GM18909 (cell line): ENCODE data around the gene POLL.
"Not testable (repeated sequence)": the region's sequence is repeated elsewhere in the genome, so short reads cannot be mapped to it uniquely, and the experiment has no call there.

Experiments
- ATAC-seq: cut with Tn5 transposase; IDR thresholded peaks from one replicate; pipeline ENCODE4 v1.9.1; 2021; ENCODE audit warnings: mild to moderate bottlenecking; ENCODE audit not compliant: unreplicated experiment, poor library complexity

Gene POLL

GRCh38 chr10:101612086-101612485 is 24.0 kb upstream of the POLL start:
- no peak for ATAC-seq

GRCh38 chr10:101611096-101611905 is 23.2 kb upstream of the POLL start:
- ATAC-seq = no peak

- ATAC-seq = no peak
Observed at GRCh38 chr10:101609481-101609880, 21.4 kb upstream of the POLL start.

- ATAC-seq = no peak
Observed at GRCh38 chr10:101607124-101607523, 19.1 kb upstream of the POLL start.

GRCh38 chr10:101602761-101603398 is 14.8 kb upstream of the POLL start:
- no peak for ATAC-seq

GRCh38 chr10:101601541-101601940 is 13.5 kb upstream of the POLL start:
- ATAC-seq = no peak

- ATAC-seq = no peak
Observed at GRCh38 chr10:101597091-101597900, 9.2 kb upstream of the POLL start.

GRCh38 chr10:101595591-101596433 is 7.8 kb upstream of the POLL start:
- ATAC-seq = no peak

GRCh38 chr10:101593331-101593730 is 5.3 kb upstream of the POLL start:
- not testable (repeated sequence) for ATAC-seq

GRCh38 chr10:101588879-101589278 is 822 bp upstream of the POLL start:
- no peak for ATAC-seq

GRCh38 chr10:101585841-101586240 is 2.2 kb downstream of the POLL start:
- no peak for ATAC-seq

GRCh38 chr10:101580486-101581399 is 7.3 kb downstream of the POLL start:
- ATAC-seq = no peak

GRCh38 chr10:101579516-101579870 is 8.6 kb downstream of the POLL start:
- ATAC-seq = no peak

- ATAC-seq = no peak
Observed at GRCh38 chr10:101578803-101579515, 9.1 kb downstream of the POLL start.

- ATAC-seq = no peak
Observed at GRCh38 chr10:101578192-101578591, 9.9 kb downstream of the POLL start.

GRCh38 chr10:101577121-101577871 is 10.8 kb downstream of the POLL start:
- no peak for ATAC-seq

GRCh38 chr10:101576211-101576863 is 11.7 kb downstream of the POLL start:
- ATAC-seq = no peak
